HepG2 (cell line): ENCODE measurements around the gene ZNF684. TPM values are rescaled to one million over a fixed set of nuclear protein-coding genes. Genes with fewer than 3 reads are reported as not detected.
A peak's percentile ranks its signal among the peaks of the same experiment; 100 is the strongest.

Source experiments
- CEBPZ ChIP-seq: IDR thresholded peaks from 2 replicates; pipeline ENCODE4 v1.6.1; 2012; ENCODE audit warnings: low read length, improper control_type of control experiment
- CENPT ChIP-seq: sonication (generic); formaldehyde crosslinking; IDR thresholded peaks from 2 replicates; pipeline ENCODE4 v1.8.0; 2022; ENCODE audit warnings: low read depth, mild to moderate bottlenecking, moderate library complexity, missing genetic modification reagents
- FOXP4 ChIP-seq: sonication (generic); formaldehyde crosslinking; IDR thresholded peaks from 2 replicates; pipeline ENCODE4 v1.4.0; 2020; ENCODE audit warnings: missing genetic modification reagents
- PRDM15 ChIP-seq: sonication (generic); formaldehyde crosslinking; IDR thresholded peaks from 2 replicates; pipeline ENCODE4 v1.4.0; 2020; ENCODE audit warnings: missing genetic modification reagents
- SALL1 ChIP-seq: sonication (generic); formaldehyde crosslinking; IDR thresholded peaks from 2 replicates; pipeline ENCODE4 v1.8.0; 2022; ENCODE audit warnings: mild to moderate bottlenecking, missing genetic modification reagents
- ZNF552 ChIP-seq: sonication (generic); formaldehyde crosslinking; IDR thresholded peaks from 2 replicates; pipeline ENCODE4 v1.9.0; 2022; ENCODE audit warnings: missing genetic modification reagents, mild to moderate bottlenecking, borderline replicate concordance
- ZNF670 ChIP-seq: sonication (generic); formaldehyde crosslinking; IDR thresholded peaks from 2 replicates; pipeline ENCODE4 v1.8.0; 2022; ENCODE audit warnings: mild to moderate bottlenecking, missing genetic modification reagents, borderline replicate concordance
- ZNF747 ChIP-seq: sonication (generic); formaldehyde crosslinking; IDR thresholded peaks from 2 replicates; pipeline ENCODE4 v1.8.1; 2023; ENCODE audit warnings: missing genetic modification reagents, mild to moderate bottlenecking, borderline replicate concordance
- ZNF777 ChIP-seq: sonication (generic); formaldehyde crosslinking; IDR thresholded peaks from 2 replicates; pipeline ENCODE4 v1.4.0; 2020; ENCODE audit warnings: missing genetic modification reagents
- polyA plus RNA-seq, 8 experiments: library from polyadenylated mRNA; depleted of rRNA in 3 of 8; stranded (reverse) in 7 of 8; unstranded in 1 of 8; fragments of >200 nt; fragmentation: Illumina TruSeq in 4 of 8; extraction: Trizol in 4 of 8; gene quantifications; 2 replicates each; pipeline versions ENCODE4 v1.2.1 to v1.2.3, GENCODE V29; 2011 to 2016; ENCODE audit warnings: low read depth in 4 of 8, missing spikeins in 1 of 8, mixed read lengths in 1 of 8; ENCODE audit not compliant: insufficient read depth in 1 of 8
- total RNA-seq, 5 experiments: library from RNA; depleted of rRNA; stranded (reverse); fragments of >200 nt; fragmentation: Illumina TruSeq; extraction: Trizol; gene quantifications; 2 replicates each; pipeline ENCODE4 v1.2.3, GENCODE V29; 2016; ENCODE audit warnings: low read depth in 1 of 5
- TF ChIP-seq, protein P1 (sequence below): sonication (generic); formaldehyde crosslinking; conservative IDR thresholded peaks from 2 replicates; pipeline ENCODE4 v1.8.1; 2023; ENCODE audit warnings: missing genetic modification reagents
- TF ChIP-seq, protein P2 (sequence below): IDR thresholded peaks from 2 replicates; pipeline ENCODE4 v1.4.0; 2020; ENCODE audit warnings: mild to moderate bottlenecking, missing genetic modification reagents

Gene ZNF684
- total and polyA plus RNA-seq, 2 of the 13 experiments (the other 11 are each of a cell fraction or from before 2014, with no cell fraction given) = 6.5 to 15.2 TPM

DNA sequence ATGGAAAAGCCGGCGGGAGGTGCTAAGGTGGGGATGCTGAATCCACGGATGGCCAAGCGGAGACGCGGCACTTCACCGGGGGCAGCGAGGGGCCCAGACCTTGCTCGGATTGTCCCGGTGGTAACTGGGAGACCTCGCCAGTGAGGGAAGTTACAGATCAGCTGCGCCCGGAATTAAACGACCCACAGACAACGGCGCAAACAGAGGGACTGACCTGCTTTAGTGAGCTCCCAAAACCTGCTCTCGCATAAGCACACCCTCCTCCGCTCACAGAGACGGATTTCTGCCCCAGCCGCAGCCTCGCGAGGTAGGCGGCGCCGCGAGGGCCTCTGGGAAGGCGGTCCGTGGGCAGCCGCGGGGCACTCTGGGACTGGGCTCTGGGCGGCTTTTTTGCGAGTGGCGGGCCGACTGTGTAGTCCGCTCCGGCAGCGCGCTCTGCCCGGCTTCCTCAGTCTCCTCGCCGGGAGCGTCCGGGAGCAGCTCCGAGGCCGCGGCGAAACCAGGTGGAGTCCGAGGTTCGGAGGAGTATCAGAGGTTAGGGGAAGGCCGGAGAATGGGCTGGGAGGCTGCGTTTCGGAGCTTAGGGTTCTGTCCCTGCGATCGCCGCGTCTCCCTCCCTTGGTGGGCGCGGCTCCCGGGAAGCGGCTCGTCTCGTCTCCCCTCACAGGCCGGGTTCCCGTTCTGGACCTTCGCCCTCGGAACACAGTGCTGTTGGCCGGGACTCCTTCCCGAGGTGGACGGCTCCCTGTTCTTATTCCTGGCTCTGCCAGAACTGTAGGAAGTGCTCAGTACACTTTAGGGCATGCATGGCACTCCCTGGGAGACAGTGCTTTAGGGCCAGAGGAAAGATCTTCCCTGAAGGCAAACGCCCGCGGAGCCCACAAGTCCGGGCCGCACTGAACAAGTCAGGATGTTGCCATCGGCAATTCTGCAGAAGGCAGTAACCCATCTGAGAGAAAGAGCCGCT, 22.8 kb upstream of the ZNF684 start, which contains the start of gene EXO5 (continued):
- TF ChIP-seq CEBPZ (no peak), ZNF747 (CRISPR knock-in tag) (peak; percentile 57; the same call in 1 of the 2 replicates), ZNF670 (CRISPR knock-in tag) (0 out of 2 replicates have a peak, but pooled peaks have one; percentile 61), ZNF777 (CRISPR knock-in tag) (peak; percentile 67; the same call in 1 of the 2 replicates), SALL1 (peak; percentile 91), CENPT (CRISPR knock-in tag) (peak; percentile 50; the same call in 1 of the 2 replicates), FOXP4 (CRISPR knock-in tag) (peak; percentile 67), PRDM15 (CRISPR knock-in tag) (peak; percentile 75), ZNF552 (peak; percentile 74; the same call in 1 of the 2 replicates)
- TF ChIP-seq, protein P1, sequence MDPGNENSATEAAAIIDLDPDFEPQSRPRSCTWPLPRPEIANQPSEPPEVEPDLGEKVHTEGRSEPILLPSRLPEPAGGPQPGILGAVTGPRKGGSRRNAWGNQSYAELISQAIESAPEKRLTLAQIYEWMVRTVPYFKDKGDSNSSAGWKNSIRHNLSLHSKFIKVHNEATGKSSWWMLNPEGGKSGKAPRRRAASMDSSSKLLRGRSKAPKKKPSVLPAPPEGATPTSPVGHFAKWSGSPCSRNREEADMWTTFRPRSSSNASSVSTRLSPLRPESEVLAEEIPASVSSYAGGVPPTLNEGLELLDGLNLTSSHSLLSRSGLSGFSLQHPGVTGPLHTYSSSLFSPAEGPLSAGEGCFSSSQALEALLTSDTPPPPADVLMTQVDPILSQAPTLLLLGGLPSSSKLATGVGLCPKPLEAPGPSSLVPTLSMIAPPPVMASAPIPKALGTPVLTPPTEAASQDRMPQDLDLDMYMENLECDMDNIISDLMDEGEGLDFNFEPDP (CRISPR knock-in tag) = peak; percentile 98
- TF ChIP-seq, protein P2, sequence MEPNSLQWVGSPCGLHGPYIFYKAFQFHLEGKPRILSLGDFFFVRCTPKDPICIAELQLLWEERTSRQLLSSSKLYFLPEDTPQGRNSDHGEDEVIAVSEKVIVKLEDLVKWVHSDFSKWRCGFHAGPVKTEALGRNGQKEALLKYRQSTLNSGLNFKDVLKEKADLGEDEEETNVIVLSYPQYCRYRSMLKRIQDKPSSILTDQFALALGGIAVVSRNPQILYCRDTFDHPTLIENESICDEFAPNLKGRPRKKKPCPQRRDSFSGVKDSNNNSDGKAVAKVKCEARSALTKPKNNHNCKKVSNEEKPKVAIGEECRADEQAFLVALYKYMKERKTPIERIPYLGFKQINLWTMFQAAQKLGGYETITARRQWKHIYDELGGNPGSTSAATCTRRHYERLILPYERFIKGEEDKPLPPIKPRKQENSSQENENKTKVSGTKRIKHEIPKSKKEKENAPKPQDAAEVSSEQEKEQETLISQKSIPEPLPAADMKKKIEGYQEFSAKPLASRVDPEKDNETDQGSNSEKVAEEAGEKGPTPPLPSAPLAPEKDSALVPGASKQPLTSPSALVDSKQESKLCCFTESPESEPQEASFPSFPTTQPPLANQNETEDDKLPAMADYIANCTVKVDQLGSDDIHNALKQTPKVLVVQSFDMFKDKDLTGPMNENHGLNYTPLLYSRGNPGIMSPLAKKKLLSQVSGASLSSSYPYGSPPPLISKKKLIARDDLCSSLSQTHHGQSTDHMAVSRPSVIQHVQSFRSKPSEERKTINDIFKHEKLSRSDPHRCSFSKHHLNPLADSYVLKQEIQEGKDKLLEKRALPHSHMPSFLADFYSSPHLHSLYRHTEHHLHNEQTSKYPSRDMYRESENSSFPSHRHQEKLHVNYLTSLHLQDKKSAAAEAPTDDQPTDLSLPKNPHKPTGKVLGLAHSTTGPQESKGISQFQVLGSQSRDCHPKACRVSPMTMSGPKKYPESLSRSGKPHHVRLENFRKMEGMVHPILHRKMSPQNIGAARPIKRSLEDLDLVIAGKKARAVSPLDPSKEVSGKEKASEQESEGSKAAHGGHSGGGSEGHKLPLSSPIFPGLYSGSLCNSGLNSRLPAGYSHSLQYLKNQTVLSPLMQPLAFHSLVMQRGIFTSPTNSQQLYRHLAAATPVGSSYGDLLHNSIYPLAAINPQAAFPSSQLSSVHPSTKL = peak; percentile 62
